MCF 10A (cell line): ENCODE measurements around the gene PRX. TPM values are rescaled to one million over a fixed set of nuclear protein-coding genes. Genes with fewer than 3 reads are reported as not detected.

Experiments
- BruUV-seq: library from RNA; stranded (reverse); fragments of 400-500 nt; replicated peaks from 2 replicates; lab custom pipeline; 2021; lab: Mats Ljungman, UMichigan
- CTCF ChIA-PET: fragments of 300-600 bp; sonication (Branson Sonifier 250); formaldehyde crosslinking; extraction: SDS; loops from one replicate; lab custom pipeline; 2021; ENCODE audit warnings: antibody characterized with exemption, inconsistent platforms; lab: Yijun Ruan, JAX
- POLR2A ChIA-PET: fragments of 300-600, 350-650 bp; sonication (Branson Sonifier 250); formaldehyde crosslinking; extraction: SDS; loops from one replicate; lab custom pipeline; 2020; ENCODE audit warnings: antibody characterized with exemption, inconsistent platforms; lab: Yijun Ruan, JAX
- DNase-seq: peaks from one replicate; pipeline ENCODE4 v3.0.0-alpha.2; 2018; ENCODE audit not compliant: unreplicated experiment
- H3K27ac Mint-ChIP-seq: one replicate; pipeline ENCODE4 v1.8.0; 2022; ENCODE audit warnings: mild to moderate bottlenecking, low read depth, mixed read lengths; ENCODE audit not compliant: unreplicated experiment
- H3K27me3 Mint-ChIP-seq: one replicate; pipeline ENCODE4 v1.8.0; 2022; ENCODE audit warnings: mixed read lengths; ENCODE audit not compliant: insufficient read depth, unreplicated experiment
- H3K36me3 Mint-ChIP-seq: one replicate; pipeline ENCODE4 v1.8.0; 2022; ENCODE audit warnings: mild to moderate bottlenecking, moderate library complexity, mixed read lengths; ENCODE audit not compliant: insufficient read depth, unreplicated experiment
- H3K4me1 Mint-ChIP-seq: one replicate; pipeline ENCODE4 v1.8.0; 2022; ENCODE audit warnings: mixed read lengths; ENCODE audit not compliant: insufficient read depth, unreplicated experiment
- H3K4me3 Mint-ChIP-seq: one replicate; pipeline ENCODE4 v1.8.0; 2022; ENCODE audit warnings: mild to moderate bottlenecking, moderate library complexity, mixed read lengths; ENCODE audit not compliant: unreplicated experiment
- H3K9me3 Mint-ChIP-seq: one replicate; pipeline ENCODE4 v1.8.0; 2022; ENCODE audit warnings: mixed read lengths; ENCODE audit not compliant: unreplicated experiment
- intact Hi-C: fragments of 100-400 bp; cut with micrococcal nuclease; formaldehyde crosslinking; loops from 2 replicates; pipeline ENCODE4 v1.14.1; 2022
- total RNA-seq: library from RNA; stranded (reverse); gene quantifications from 2 replicates; pipeline ENCODE4 v1.2.3, GENCODE V29; 2022
- TF ChIP-seq, protein P1 (sequence below): fragments of 200-600 bp; IDR thresholded peaks from one replicate; pipeline ENCODE4 v1.8.0; 2022; ENCODE audit warnings: antibody characterized with exemption, mild to moderate bottlenecking; ENCODE audit not compliant: unreplicated experiment

PRX gene
- total RNA-seq, 1 experiment from 2014 or later = 2.4 TPM

DNA sequence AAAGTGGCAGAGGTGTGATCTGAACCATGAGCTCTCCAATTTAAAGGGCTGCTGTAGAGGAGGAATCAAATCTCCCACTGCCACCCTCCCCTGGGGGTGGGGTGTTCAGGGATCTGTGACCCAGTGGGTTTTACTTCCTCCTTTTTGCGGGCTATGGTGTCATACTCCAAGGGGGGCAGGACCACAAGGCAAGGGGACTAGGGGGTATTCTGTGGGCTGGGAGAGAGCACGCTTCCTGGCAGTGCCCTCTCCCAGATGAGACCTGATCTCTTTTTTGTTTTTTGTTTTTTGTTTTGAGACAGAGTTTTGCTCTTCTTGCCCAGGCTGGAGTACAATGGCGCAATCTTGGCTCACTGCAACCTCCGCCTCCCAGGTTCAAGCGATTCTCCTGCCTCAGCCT lies 54.4 kb downstream of the PRX start:
- POLR2A ChIA-PET = no interaction called here
- no TSS peak for BruUV-seq
- intact Hi-C loops = no loop called here
- CTCF ChIA-PET = interaction anchor here (0.6 kb wide), 1 partner anchor 439 kb away, joined by 4 read pairs; no protein-coding TSS in a partner anchor
- no peak overlapping the region for H3K4me3 Mint-ChIP-seq
- H3K27ac Mint-ChIP-seq = no peak overlapping the region
- no peaks in the 10 kb centered on the region for H3K4me1 Mint-ChIP-seq
- TF ChIP-seq, protein P1, sequence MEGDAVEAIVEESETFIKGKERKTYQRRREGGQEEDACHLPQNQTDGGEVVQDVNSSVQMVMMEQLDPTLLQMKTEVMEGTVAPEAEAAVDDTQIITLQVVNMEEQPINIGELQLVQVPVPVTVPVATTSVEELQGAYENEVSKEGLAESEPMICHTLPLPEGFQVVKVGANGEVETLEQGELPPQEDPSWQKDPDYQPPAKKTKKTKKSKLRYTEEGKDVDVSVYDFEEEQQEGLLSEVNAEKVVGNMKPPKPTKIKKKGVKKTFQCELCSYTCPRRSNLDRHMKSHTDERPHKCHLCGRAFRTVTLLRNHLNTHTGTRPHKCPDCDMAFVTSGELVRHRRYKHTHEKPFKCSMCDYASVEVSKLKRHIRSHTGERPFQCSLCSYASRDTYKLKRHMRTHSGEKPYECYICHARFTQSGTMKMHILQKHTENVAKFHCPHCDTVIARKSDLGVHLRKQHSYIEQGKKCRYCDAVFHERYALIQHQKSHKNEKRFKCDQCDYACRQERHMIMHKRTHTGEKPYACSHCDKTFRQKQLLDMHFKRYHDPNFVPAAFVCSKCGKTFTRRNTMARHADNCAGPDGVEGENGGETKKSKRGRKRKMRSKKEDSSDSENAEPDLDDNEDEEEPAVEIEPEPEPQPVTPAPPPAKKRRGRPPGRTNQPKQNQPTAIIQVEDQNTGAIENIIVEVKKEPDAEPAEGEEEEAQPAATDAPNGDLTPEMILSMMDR = no peak
- no peaks in the 10 kb centered on the region for H3K27me3 Mint-ChIP-seq
- no peaks in the 10 kb centered on the region for H3K9me3 Mint-ChIP-seq
- DNase-seq = no peak
- peaks cover 6% of the 10 kb centered on the region for H3K36me3 Mint-ChIP-seq

DNA sequence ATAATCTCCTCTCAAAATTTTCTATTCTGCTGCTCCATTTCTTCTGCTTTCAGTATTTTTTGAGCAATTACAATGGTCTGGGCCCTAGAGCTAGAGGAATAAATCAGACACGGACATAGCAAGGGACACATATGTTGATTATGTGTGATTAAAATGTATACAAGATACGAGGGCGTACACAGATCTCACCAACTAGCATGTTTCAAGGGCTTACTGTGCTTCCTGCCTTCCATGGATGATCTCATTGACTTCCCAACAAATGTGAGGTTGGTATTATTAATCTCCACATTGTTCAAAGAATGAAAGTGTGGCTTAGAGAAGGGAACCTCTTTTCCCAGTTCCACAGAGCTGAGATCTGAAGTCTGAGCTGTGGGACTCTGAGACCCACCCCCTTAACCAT lies 55.5 kb downstream of the PRX start:
- ChIA-PET POLR2A (interaction anchor here (0.9 kb wide), 1 partner anchor 10 kb away, joined by 3 read pairs; the partner anchor contains the start of genes C19orf47 and PLD3), CTCF (interaction anchor here (0.7 kb wide), 1 partner anchor 38 kb away, joined by 3 read pairs; no protein-coding TSS in a partner anchor)
- no peak for DNase-seq
- intact Hi-C loops = no loop called here
- no TSS peak for BruUV-seq
- no peaks in the 10 kb centered on the region for H3K9me3 Mint-ChIP-seq
- H3K27me3 Mint-ChIP-seq = no peaks in the 10 kb centered on the region
- H3K4me3 Mint-ChIP-seq = no peak overlapping the region
- peaks cover 9% of the 10 kb centered on the region for H3K36me3 Mint-ChIP-seq
- TF ChIP-seq, protein P1 = no peak
- no peak overlapping the region for H3K27ac Mint-ChIP-seq
- H3K4me1 Mint-ChIP-seq = no peaks in the 10 kb centered on the region

DNA sequence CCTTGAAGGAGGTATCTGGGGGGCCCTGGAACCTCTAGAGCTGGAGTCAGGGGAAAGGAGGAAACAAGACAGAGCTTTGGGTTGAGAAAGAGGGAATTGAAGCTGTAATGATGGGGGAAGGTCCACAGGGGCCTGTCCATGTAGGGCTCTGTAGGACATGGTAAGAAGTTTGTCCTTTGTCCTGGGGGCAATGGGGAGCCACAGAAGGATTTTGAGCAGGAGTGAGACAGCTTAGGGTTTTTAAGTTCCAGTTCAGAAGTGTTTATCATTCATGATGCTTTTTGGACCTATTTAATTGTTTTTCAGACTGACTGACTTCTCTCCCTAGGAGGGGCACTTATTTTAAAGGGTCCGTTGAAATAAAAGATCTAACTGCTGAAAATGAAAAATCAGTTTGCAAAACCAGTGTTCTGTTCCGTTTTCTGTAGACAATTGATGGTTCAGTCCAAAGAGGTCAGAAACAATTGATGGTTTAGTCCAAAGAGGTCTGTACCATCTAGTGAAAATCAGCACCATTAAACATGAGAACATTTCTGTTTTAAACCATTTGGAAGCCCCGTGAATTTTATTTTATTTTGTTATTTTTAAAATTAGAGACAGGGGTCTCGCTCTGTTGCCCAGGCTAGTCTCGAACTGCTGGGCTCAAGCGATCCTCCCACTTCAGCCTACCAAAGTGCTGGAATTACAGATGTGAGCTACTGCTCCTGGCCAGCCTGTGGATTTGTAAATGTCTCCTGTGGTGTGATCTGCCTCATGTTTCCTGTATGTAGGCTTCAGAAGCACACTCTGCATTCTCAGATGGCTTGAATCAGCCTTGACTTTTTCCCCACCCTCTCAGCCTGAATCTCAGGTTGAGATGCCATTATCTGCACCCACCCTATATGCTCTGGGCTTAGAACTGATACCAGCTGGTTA lies 56.2 kb downstream of the PRX start:
- intact Hi-C loops = no loop called here
- TF ChIP-seq, protein P1 = no peak
- ChIA-PET CTCF (interaction anchor here (0.7 to 1.3 kb wide), 3 partner anchors 39 to 52 kb away, joined by 3 to 4 read pairs (median 4); no protein-coding TSS in a partner anchor), POLR2A (interaction anchor here (0.6 to 0.9 kb wide), 4 partner anchors 9 to 421 kb away, joined by 3 to 4 read pairs (median 4); partner anchors contain the start of genes C19orf47, PLD3 and RAB4B)
- no peak for DNase-seq
- Mint-ChIP-seq H3K27me3 (no peaks in the 10 kb centered on the region), H3K9me3 (no peaks in the 10 kb centered on the region), H3K36me3 (peaks cover 11% of the 10 kb centered on the region), H3K4me3 (no peak overlapping the region), H3K27ac (peak overlapping the region; percentile 62), H3K4me1 (no peaks in the 10 kb centered on the region)
- BruUV-seq = no TSS peak
